Kidney epithelial cell (primary cell): ENCODE measurements around the gene RGMA. TPM values are rescaled to one million over a fixed set of nuclear protein-coding genes. Genes with fewer than 3 reads are reported as not detected.

Source experiments
- DNase-seq: peaks from one replicate; pipeline ENCODE4 v3.0.0-alpha.2; 2010; ENCODE audit warnings: low read depth
- H3K27me3 ChIP-seq: 2 replicates; pipeline ENCODE4 v1.6.0; 2011; ENCODE audit warnings: low read length; ENCODE audit not compliant: control insufficient read depth, insufficient read depth
- H3K36me3 ChIP-seq: 2 replicates; pipeline ENCODE4 v1.5.1; 2011; ENCODE audit warnings: low read length; ENCODE audit not compliant: control insufficient read depth, insufficient read depth
- H3K4me3 ChIP-seq: 2 replicates; pipeline ENCODE4 v1.5.1; 2011; ENCODE audit warnings: low read depth, mild to moderate bottlenecking, control low read depth, low read length
- CTCF ChIP-seq: IDR thresholded peaks from 2 replicates; pipeline ENCODE4 v1.5.1; 2011; ENCODE audit warnings: mild to moderate bottlenecking, moderate library complexity, low read length, control low read depth, inconsistent platforms; ENCODE audit not compliant: insufficient read depth, poor library complexity, severe bottlenecking
- total RNA-seq: library from RNA; depleted of rRNA; stranded (reverse); fragments of >200 nt; gene quantifications from 2 replicates; pipeline ENCODE4 v1.2.3, GENCODE V29; 2015

Gene RGMA
- total RNA-seq, 1 donor from 2014 or later, result 0.29 TPM

GRCh38 chr15:93091465-93091864 is 2.5 kb upstream of the RGMA start:
- Histone ChIP-seq H3K27me3 (peaks cover 45% of the 10 kb centered on the region), H3K36me3 (no peaks in the 10 kb centered on the region), H3K4me3 (no peak overlapping the region)
- DNase-seq, result no peak
- no peak for TF ChIP-seq CTCF

- Histone ChIP-seq H3K4me3 (no peak overlapping the region), H3K27me3 (peaks cover 50% of the 10 kb centered on the region), H3K36me3 (no peaks in the 10 kb centered on the region)
- no peak for DNase-seq
- TF ChIP-seq CTCF, result no peak
These were observed 805 bp upstream of the RGMA start for GRCh38 chr15:93089727-93090305.

GRCh38 chr15:93088200-93088980 is 621 bp downstream of the RGMA start:
- no peak for TF ChIP-seq CTCF
- DNase-seq, result no peak
- H3K36me3 ChIP-seq, result no peaks in the 10 kb centered on the region
- peaks cover 53% of the 10 kb centered on the region for H3K27me3 ChIP-seq
- peak overlapping the region; percentile 27 for H3K4me3 ChIP-seq

- Histone ChIP-seq H3K36me3 (no peaks in the 10 kb centered on the region), H3K27me3 (peaks cover 53% of the 10 kb centered on the region), H3K4me3 (peak overlapping the region; percentile 27)
- no peak for DNase-seq
- TF ChIP-seq CTCF, result peak; percentile 91
These were observed 1.2 kb downstream of the RGMA start for GRCh38 chr15:93087825-93088199.

GRCh38 chr15:93086791-93087190 is 2.2 kb downstream of the RGMA start:
- DNase-seq, result no peak
- TF ChIP-seq CTCF, result no peak
- Histone ChIP-seq H3K36me3 (no peaks in the 10 kb centered on the region), H3K4me3 (no peak overlapping the region), H3K27me3 (peaks cover 50% of the 10 kb centered on the region)
